Liver (tissue), 9 donors: ENCODE results near the gene MAGEA3. TPM values are rescaled to one million over a fixed set of nuclear protein-coding genes. Genes with fewer than 3 reads are reported as not detected.

Source experiments
- DNase-seq: peaks from one replicate; pipeline ENCODE4 v3.0.0-alpha.2; 2017; ENCODE audit warnings: low spot score
- H3K27ac ChIP-seq, 2 donors: one replicate each; pipeline ENCODE4 v1.7.0; 2013; ENCODE audit warnings: inconsistent platforms in 2 of 2, low read length in 2 of 2, control low read depth in 1 of 2, low read depth in 1 of 2, mild to moderate bottlenecking in 1 of 2
- H3K27me3 ChIP-seq, 4 donors: one replicate each; pipeline versions ENCODE4 v1.6.1 to v1.7.0; 2013; ENCODE audit warnings: low read length in 3 of 4, inconsistent platforms in 1 of 4, mild to moderate bottlenecking in 1 of 4, moderate library complexity in 1 of 4; ENCODE audit not compliant: control insufficient read depth in 4 of 4, insufficient read depth in 4 of 4
- H3K36me3 ChIP-seq, 4 donors: one replicate each; pipeline versions ENCODE4 v1.6.1 to v1.7.0; 2013; ENCODE audit warnings: low read length in 3 of 4, mild to moderate bottlenecking in 3 of 4, low read depth in 1 of 4, moderate library complexity in 1 of 4; ENCODE audit not compliant: control insufficient read depth in 4 of 4, insufficient read depth in 3 of 4
- H3K4me1 ChIP-seq, 4 donors: one replicate each; pipeline versions ENCODE4 v1.6.1 to v1.7.0; 2013; ENCODE audit warnings: low read length in 3 of 4, mild to moderate bottlenecking in 3 of 4, moderate library complexity in 1 of 4; ENCODE audit not compliant: control insufficient read depth in 4 of 4, insufficient read depth in 4 of 4
- H3K4me3 ChIP-seq, 3 donors: one replicate each; pipeline versions ENCODE4 v1.6.1 to v1.7.0; 2013; ENCODE audit warnings: low read length in 3 of 3, control low read depth in 1 of 3, low read depth in 1 of 3, mild to moderate bottlenecking in 1 of 3
- H3K9ac ChIP-seq, 2 donors: one replicate each; pipeline ENCODE4 v1.7.0; 2013; ENCODE audit warnings: low read length in 2 of 2, mild to moderate bottlenecking in 2 of 2, moderate library complexity in 2 of 2, control low read depth in 1 of 2, low read depth in 1 of 2
- H3K9me3 ChIP-seq, 4 donors: one replicate each; pipeline versions ENCODE4 v1.6.1 to v1.7.0; 2013; ENCODE audit warnings: low read length in 3 of 4; ENCODE audit not compliant: control insufficient read depth in 4 of 4
- EGR1 ChIP-seq, 2 donors: IDR thresholded peaks; 2 replicates each; pipeline ENCODE4 v1.6.1; 2016 to 2018; ENCODE audit warnings: antibody characterized with exemption in 2 of 2, low read depth in 2 of 2
- FOXA1 ChIP-seq: IDR thresholded peaks from 2 replicates; pipeline ENCODE4 v1.6.1; 2016; ENCODE audit warnings: antibody characterized with exemption
- FOXA2 ChIP-seq: IDR thresholded peaks from 2 replicates; pipeline ENCODE4 v1.6.1; 2016; ENCODE audit warnings: antibody characterized with exemption
- GABPA ChIP-seq, 2 donors: IDR thresholded peaks in 1 of 2; conservative IDR thresholded peaks in 1 of 2; 2 replicates each; pipeline ENCODE4 v1.6.1; 2016; ENCODE audit warnings: antibody characterized with exemption in 2 of 2, mild to moderate bottlenecking in 1 of 2, moderate library complexity in 1 of 2
- HNF4A ChIP-seq, 2 donors: conservative IDR thresholded peaks; 2 replicates each; pipeline ENCODE4 v1.6.1; 2016; ENCODE audit warnings: antibody characterized with exemption in 2 of 2, mild to moderate bottlenecking in 2 of 2
- HNF4G ChIP-seq: IDR thresholded peaks from 2 replicates; pipeline ENCODE4 v1.6.1; 2016; ENCODE audit warnings: antibody characterized with exemption
- JUND ChIP-seq, 2 donors: IDR thresholded peaks; 2 replicates each; pipeline ENCODE4 v1.6.1; 2016; ENCODE audit warnings: antibody characterized with exemption in 2 of 2
- NR2F2 ChIP-seq: IDR thresholded peaks from 2 replicates; pipeline ENCODE4 v1.6.1; 2016; ENCODE audit warnings: antibody characterized with exemption
- RAD21 ChIP-seq, 2 donors: IDR thresholded peaks; 2 replicates each; pipeline ENCODE4 v1.6.1; 2016; ENCODE audit warnings: antibody characterized with exemption in 2 of 2, mild to moderate bottlenecking in 2 of 2
- RXRA ChIP-seq, 2 donors: IDR thresholded peaks; 2 replicates each; pipeline ENCODE4 v1.6.1; 2017 to 2018; ENCODE audit warnings: antibody characterized with exemption in 2 of 2, mild to moderate bottlenecking in 1 of 2
- SP1 ChIP-seq: IDR thresholded peaks from 2 replicates; pipeline ENCODE4 v1.6.1; 2018; ENCODE audit warnings: antibody characterized with exemption, mild to moderate bottlenecking
- TAF1 ChIP-seq: conservative IDR thresholded peaks from 2 replicates; pipeline ENCODE4 v1.6.1; 2016; ENCODE audit warnings: antibody characterized with exemption, mild to moderate bottlenecking
- YY1 ChIP-seq: IDR thresholded peaks from 2 replicates; pipeline ENCODE4 v1.6.1; 2016; ENCODE audit warnings: antibody characterized with exemption, mild to moderate bottlenecking
- WGBS: extraction: QIAGEN DNeasy Blood & Tissue Kit; methylation state at CpG from one replicate; pipeline ENCODE4 v1.1.7; 2013; 5-methylcytosine and 5-hydroxymethylcytosine counted together
- polyA plus RNA-seq, 2 donors: library from polyadenylated mRNA; stranded (reverse) in 1 of 2; unstranded in 1 of 2; fragments of 200-250 nt in 1 of 2; fragments of >200 nt in 1 of 2; fragmentation: Nextera tagmentation in 1 of 2; extraction: Ambion mirVana in 1 of 2; gene quantifications; one replicate each; pipeline versions ENCODE4 v1.2.1 to v1.2.3, GENCODE V29; 2013 to 2015
- total RNA-seq, 2 donors: library from RNA; depleted of rRNA; stranded (reverse); fragments of >200 nt; gene quantifications; one replicate each; pipeline ENCODE4 v1.2.3, GENCODE V29; 2014
- TF ChIP-seq, protein P1 (sequence below): IDR thresholded peaks from 2 replicates; pipeline ENCODE4 v1.6.1; 2016; ENCODE audit warnings: antibody characterized with exemption, mild to moderate bottlenecking
- TF ChIP-seq, protein P2 (sequence below): IDR thresholded peaks from 2 replicates; pipeline ENCODE4 v1.6.1; 2016; ENCODE audit warnings: antibody characterized with exemption
- TF ChIP-seq, protein P3 (sequence below): IDR thresholded peaks from 2 replicates; pipeline ENCODE4 v1.6.1; 2016; ENCODE audit warnings: antibody characterized with exemption
- TF ChIP-seq, protein P4 (sequence below): IDR thresholded peaks from 2 replicates; pipeline ENCODE4 v1.6.1; 2016; ENCODE audit warnings: antibody characterized with exemption
- TF ChIP-seq, protein P5 (sequence below): fragments of 150-350 bp; IDR thresholded peaks from 2 replicates; pipeline ENCODE4 v1.5.1; 2017; ENCODE audit warnings: improper control_type of control experiment, low read depth, low read length; ENCODE audit not compliant: missing input control
- donor health status: healthy.
- donor health status: healthy.
- donor health status: healthy.
- donor health status: healthy.
- donor health status: healthy.

Gene MAGEA3
- total and polyA plus RNA-seq, 4 donors = not detected

DNA sequence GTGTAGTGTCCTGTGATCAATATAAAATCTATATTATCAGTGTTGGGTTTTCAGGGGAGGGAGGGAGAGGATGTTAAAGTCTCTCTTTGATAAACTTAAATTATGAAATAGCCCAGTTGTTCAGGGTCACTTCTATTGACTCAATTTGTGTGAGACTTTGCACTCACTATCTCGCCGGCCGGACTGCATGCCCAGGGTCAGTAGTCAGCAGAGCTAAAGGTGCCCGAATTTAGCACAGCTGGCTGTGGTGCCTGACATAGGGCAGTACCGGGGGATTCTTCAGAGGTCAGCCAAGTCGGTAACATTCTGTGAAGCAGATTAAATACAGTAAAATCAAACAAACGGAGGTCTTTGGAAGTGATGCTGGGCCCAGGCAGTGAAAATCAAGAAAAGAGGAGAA is 41.7 kb upstream of the MAGEA3 start:
- 35% methylated on average over 7 of the region's 7 CpGs for WGBS
- Histone ChIP-seq H3K4me3 (no peak overlapping the region), H3K4me1 (peaks cover 0 to 7% (median 1%) of the 10 kb centered on the region in 4 donors), H3K27ac (no peak overlapping the region), H3K27me3 (peaks cover 0 to 2% (median 0%) of the 10 kb centered on the region in 4 donors), H3K9ac (no peak overlapping the region), H3K36me3 (no peaks in the 10 kb centered on the region), H3K9me3 (peaks cover 0 to 2% (median 0%) of the 10 kb centered on the region in 4 donors)
- no peak for DNase-seq
- TF ChIP-seq, protein P1, sequence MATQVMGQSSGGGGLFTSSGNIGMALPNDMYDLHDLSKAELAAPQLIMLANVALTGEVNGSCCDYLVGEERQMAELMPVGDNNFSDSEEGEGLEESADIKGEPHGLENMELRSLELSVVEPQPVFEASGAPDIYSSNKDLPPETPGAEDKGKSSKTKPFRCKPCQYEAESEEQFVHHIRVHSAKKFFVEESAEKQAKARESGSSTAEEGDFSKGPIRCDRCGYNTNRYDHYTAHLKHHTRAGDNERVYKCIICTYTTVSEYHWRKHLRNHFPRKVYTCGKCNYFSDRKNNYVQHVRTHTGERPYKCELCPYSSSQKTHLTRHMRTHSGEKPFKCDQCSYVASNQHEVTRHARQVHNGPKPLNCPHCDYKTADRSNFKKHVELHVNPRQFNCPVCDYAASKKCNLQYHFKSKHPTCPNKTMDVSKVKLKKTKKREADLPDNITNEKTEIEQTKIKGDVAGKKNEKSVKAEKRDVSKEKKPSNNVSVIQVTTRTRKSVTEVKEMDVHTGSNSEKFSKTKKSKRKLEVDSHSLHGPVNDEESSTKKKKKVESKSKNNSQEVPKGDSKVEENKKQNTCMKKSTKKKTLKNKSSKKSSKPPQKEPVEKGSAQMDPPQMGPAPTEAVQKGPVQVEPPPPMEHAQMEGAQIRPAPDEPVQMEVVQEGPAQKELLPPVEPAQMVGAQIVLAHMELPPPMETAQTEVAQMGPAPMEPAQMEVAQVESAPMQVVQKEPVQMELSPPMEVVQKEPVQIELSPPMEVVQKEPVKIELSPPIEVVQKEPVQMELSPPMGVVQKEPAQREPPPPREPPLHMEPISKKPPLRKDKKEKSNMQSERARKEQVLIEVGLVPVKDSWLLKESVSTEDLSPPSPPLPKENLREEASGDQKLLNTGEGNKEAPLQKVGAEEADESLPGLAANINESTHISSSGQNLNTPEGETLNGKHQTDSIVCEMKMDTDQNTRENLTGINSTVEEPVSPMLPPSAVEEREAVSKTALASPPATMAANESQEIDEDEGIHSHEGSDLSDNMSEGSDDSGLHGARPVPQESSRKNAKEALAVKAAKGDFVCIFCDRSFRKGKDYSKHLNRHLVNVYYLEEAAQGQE = no peak
- no peak for TF ChIP-seq EGR1 (IDR thresholded peaks at IDR 0.05; ENCODE audit: low read depth in 2 of 2)
- TF ChIP-seq, protein P2, sequence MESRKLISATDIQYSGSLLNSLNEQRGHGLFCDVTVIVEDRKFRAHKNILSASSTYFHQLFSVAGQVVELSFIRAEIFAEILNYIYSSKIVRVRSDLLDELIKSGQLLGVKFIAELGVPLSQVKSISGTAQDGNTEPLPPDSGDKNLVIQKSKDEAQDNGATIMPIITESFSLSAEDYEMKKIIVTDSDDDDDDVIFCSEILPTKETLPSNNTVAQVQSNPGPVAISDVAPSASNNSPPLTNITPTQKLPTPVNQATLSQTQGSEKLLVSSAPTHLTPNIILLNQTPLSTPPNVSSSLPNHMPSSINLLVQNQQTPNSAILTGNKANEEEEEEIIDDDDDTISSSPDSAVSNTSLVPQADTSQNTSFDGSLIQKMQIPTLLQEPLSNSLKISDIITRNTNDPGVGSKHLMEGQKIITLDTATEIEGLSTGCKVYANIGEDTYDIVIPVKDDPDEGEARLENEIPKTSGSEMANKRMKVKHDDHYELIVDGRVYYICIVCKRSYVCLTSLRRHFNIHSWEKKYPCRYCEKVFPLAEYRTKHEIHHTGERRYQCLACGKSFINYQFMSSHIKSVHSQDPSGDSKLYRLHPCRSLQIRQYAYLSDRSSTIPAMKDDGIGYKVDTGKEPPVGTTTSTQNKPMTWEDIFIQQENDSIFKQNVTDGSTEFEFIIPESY = peak; percentile 25
- no peak for TF ChIP-seq RAD21 (IDR thresholded peaks at IDR 0.05)
- no peak for TF ChIP-seq SP1
- TF ChIP-seq NR2F2 = no peak
- TF ChIP-seq HNF4G = peak; percentile 78
- TF ChIP-seq, protein P3, sequence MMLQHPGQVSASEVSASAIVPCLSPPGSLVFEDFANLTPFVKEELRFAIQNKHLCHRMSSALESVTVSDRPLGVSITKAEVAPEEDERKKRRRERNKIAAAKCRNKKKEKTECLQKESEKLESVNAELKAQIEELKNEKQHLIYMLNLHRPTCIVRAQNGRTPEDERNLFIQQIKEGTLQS = no peak
- TF ChIP-seq JUND (IDR thresholded peaks at IDR 0.05) = no peak
- peak; percentile 96 to 98 for TF ChIP-seq HNF4A (conservative IDR thresholded peaks at IDR 0.05)
- no peak for TF ChIP-seq GABPA (IDR thresholded peaks at IDR 0.05 in 1 of 2, conservative IDR thresholded peaks at IDR 0.05 in 1 of 2)
- TF ChIP-seq RXRA (IDR thresholded peaks at IDR 0.05) = peak; percentile 67 to 80
- TF ChIP-seq, protein P4, sequence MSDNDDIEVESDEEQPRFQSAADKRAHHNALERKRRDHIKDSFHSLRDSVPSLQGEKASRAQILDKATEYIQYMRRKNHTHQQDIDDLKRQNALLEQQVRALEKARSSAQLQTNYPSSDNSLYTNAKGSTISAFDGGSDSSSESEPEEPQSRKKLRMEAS = no peak
- TF ChIP-seq FOXA2 = no peak
- no peak for TF ChIP-seq YY1
- TF ChIP-seq FOXA1 = no peak
- TF ChIP-seq, protein P5, sequence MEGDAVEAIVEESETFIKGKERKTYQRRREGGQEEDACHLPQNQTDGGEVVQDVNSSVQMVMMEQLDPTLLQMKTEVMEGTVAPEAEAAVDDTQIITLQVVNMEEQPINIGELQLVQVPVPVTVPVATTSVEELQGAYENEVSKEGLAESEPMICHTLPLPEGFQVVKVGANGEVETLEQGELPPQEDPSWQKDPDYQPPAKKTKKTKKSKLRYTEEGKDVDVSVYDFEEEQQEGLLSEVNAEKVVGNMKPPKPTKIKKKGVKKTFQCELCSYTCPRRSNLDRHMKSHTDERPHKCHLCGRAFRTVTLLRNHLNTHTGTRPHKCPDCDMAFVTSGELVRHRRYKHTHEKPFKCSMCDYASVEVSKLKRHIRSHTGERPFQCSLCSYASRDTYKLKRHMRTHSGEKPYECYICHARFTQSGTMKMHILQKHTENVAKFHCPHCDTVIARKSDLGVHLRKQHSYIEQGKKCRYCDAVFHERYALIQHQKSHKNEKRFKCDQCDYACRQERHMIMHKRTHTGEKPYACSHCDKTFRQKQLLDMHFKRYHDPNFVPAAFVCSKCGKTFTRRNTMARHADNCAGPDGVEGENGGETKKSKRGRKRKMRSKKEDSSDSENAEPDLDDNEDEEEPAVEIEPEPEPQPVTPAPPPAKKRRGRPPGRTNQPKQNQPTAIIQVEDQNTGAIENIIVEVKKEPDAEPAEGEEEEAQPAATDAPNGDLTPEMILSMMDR = no peak
- TF ChIP-seq TAF1 = no peak
